ENCODE measurements around the gene DNAI1.

DNA sequence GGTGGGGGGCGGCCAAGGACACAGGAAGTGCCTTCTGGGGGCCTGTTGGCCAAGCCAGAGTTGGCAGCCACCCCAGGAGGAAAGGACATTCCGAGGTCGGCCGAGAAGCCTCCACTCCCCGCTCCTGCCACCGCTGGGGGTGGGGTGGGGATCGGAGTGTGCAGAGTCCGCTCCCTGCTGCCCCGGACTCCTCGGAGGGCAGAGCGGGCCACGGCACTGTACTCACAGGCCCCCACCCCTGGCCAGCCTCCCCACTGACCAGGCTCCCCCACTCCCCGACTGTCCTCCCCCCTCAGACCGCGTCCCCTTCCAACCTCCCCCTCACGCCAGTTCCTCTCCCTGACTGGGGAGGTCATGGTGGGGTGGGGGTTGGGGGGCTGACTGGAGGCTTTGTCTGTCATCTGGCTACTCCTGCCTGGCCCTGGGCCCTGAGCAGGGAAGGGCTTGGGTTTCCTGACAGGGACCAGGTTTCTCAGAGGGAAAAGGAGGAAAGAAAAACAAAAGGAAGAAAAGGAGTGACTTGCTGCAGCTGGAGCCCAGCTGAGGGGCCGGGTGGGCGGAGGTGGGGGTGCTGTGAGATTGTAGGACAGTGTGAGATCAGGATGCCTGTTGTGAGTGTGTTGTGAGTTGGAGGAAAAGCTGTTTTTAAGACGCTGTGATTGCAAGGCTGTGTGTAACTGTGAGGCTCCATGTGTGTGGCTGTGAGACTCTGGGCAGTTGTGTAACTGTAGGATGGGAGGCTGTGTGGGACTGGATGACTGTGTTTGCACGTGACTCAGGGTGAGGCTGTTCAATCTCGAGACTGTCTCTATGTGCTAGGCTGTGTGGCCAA is 101.2 kb downstream of the DNAI1 start:
- TF ChIP-seq, protein P1, sequence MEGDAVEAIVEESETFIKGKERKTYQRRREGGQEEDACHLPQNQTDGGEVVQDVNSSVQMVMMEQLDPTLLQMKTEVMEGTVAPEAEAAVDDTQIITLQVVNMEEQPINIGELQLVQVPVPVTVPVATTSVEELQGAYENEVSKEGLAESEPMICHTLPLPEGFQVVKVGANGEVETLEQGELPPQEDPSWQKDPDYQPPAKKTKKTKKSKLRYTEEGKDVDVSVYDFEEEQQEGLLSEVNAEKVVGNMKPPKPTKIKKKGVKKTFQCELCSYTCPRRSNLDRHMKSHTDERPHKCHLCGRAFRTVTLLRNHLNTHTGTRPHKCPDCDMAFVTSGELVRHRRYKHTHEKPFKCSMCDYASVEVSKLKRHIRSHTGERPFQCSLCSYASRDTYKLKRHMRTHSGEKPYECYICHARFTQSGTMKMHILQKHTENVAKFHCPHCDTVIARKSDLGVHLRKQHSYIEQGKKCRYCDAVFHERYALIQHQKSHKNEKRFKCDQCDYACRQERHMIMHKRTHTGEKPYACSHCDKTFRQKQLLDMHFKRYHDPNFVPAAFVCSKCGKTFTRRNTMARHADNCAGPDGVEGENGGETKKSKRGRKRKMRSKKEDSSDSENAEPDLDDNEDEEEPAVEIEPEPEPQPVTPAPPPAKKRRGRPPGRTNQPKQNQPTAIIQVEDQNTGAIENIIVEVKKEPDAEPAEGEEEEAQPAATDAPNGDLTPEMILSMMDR (conservative IDR thresholded peaks at IDR 0.05; ENCODE audit: low read depth, low read length), result no peak
- TF ChIP-seq POLR2A (IDR thresholded peaks at IDR 0.05; ENCODE audit: low read depth, low read length) (no peak), FOS (IDR thresholded peaks at IDR 0.05; ENCODE audit: low read depth, low read length) (no peak), MAFK (IDR thresholded peaks at IDR 0.05; ENCODE audit: low read depth, low read length) (no peak), RFX5 (IDR thresholded peaks at IDR 0.05; ENCODE audit: low read depth, low read length) (no peak), CEBPB (IDR thresholded peaks at IDR 0.05; ENCODE audit: low read depth, low read length) (peak; percentile 87), RCOR1 (IDR thresholded peaks at IDR 0.05; ENCODE audit: insufficient replicate concordance, low read length) (no peak), MXI1 (IDR thresholded peaks at IDR 0.05; ENCODE audit: borderline replicate concordance, low read depth, low read length) (no peak), BHLHE40 (IDR thresholded peaks at IDR 0.05; ENCODE audit: low read depth, low read length) (peak; percentile 91)
- TF ChIP-seq, protein P2, sequence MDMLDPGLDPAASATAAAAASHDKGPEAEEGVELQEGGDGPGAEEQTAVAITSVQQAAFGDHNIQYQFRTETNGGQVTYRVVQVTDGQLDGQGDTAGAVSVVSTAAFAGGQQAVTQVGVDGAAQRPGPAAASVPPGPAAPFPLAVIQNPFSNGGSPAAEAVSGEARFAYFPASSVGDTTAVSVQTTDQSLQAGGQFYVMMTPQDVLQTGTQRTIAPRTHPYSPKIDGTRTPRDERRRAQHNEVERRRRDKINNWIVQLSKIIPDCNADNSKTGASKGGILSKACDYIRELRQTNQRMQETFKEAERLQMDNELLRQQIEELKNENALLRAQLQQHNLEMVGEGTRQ (IDR thresholded peaks at IDR 0.05; ENCODE audit: low read depth, low read length), result peak; percentile 74

Measured in IMR-90 (cell line).